Measurements from ENCODE around the gene MYEF2. TPM values are rescaled to one million over a fixed set of nuclear protein-coding genes. Genes with fewer than 3 reads are reported as not detected.

Gene MYEF2
- total and polyA plus RNA-seq, 2 of the 13 experiments (the other 11 are each of a cell fraction or from before 2014, with no cell fraction given) = 10.3 to 10.5 TPM

- Histone ChIP-seq H2AFZ (ENCODE audit: low read length) (peak overlapping the region; percentile 59), H3K4me1 (ENCODE audit: insufficient read depth, low read length) (no peaks in the 10 kb centered on the region; the same call in 1 of the 2 replicates), H3K27me3 (ENCODE audit: control insufficient read depth in 1 of 2, insufficient read depth in 2 of 2, low read length in 2 of 2) (no peaks in the 10 kb centered on the region), H3K4me3 (replicated peaks in 1 of 3; ENCODE audit: insufficient read depth in 1 of 3, low read depth in 2 of 3, low read length in 3 of 3) (no peak overlapping the region), H3K9me3 (ENCODE audit: low read length) (no peaks in the 10 kb centered on the region), H3K27ac (ENCODE audit: extremely low read length, insufficient read depth, low read length) (no peak overlapping the region), H3K9ac (ENCODE audit: insufficient read depth, low read depth, low read length) (no peak overlapping the region), H4K20me1 (ENCODE audit: insufficient read depth, low read length) (no peaks in the 10 kb centered on the region), H3K36me3 (replicated peaks in 1 of 2; ENCODE audit: control insufficient read depth in 1 of 2, insufficient read depth in 2 of 2, low read length in 2 of 2) (no peaks in the 10 kb centered on the region), H3K79me2 (ENCODE audit: insufficient read depth, low read length) (no peaks in the 10 kb centered on the region), H3K4me2 (ENCODE audit: low read depth, low read length) (no peak overlapping the region)
- WGBS (ENCODE audit: low lambda C conversion rate) = 4% methylated on average over 5 of the region's 5 CpGs
- peak; percentile 72 for ATAC-seq
- TF ChIP-seq JUNB (CRISPR knock-in tag; IDR thresholded peaks at IDR 0.05; ENCODE audit: borderline replicate concordance) = no peak
- intact Hi-C loops (cut with micrococcal nuclease; ENCODE audit: unreplicated experiment) (no loop called here), in situ Hi-C loops (cut with HindIII; ENCODE audit: extremely low pct_ligation_motif_present, low pct_unique_long_range_greater_than_20kb) (no loop called here)
- DNase-seq (ENCODE audit: low spot score) = peak; percentile 3
- FAIRE-seq = no peak
- BruUV-seq (replicated peaks) = no TSS peak
- ChIA-PET CTCF (ENCODE audit: low intra/inter-chr PET ratio, low total read pairs) (no interaction called here), POLR2A (no interaction called here)
Observed at GRCh38 chr15:48103647-48104046, 74.4 kb downstream of the MYEF2 start.

- Histone ChIP-seq H3K9ac (ENCODE audit: insufficient read depth, low read depth, low read length) (no peak overlapping the region), H3K9me3 (ENCODE audit: low read length) (no peaks in the 10 kb centered on the region), H3K27me3 (ENCODE audit: control insufficient read depth in 1 of 2, insufficient read depth in 2 of 2, low read length in 2 of 2) (no peaks in the 10 kb centered on the region), H3K36me3 (replicated peaks in 1 of 2; ENCODE audit: control insufficient read depth in 1 of 2, insufficient read depth in 2 of 2, low read length in 2 of 2) (no peaks in the 10 kb centered on the region), H3K4me2 (ENCODE audit: low read depth, low read length) (no peak overlapping the region), H3K4me1 (ENCODE audit: insufficient read depth, low read length) (no peaks in the 10 kb centered on the region; the same call in 1 of the 2 replicates), H4K20me1 (ENCODE audit: insufficient read depth, low read length) (no peaks in the 10 kb centered on the region), H3K27ac (ENCODE audit: extremely low read length, insufficient read depth, low read length) (no peak overlapping the region), H3K79me2 (ENCODE audit: insufficient read depth, low read length) (no peaks in the 10 kb centered on the region), H2AFZ (ENCODE audit: low read length) (no peak overlapping the region), H3K4me3 (replicated peaks in 1 of 3; ENCODE audit: insufficient read depth in 1 of 3, low read depth in 2 of 3, low read length in 3 of 3) (no peak overlapping the region)
- intact Hi-C loops (cut with micrococcal nuclease; ENCODE audit: unreplicated experiment) (no loop called here), in situ Hi-C loops (cut with HindIII; ENCODE audit: extremely low pct_ligation_motif_present, low pct_unique_long_range_greater_than_20kb) (no loop called here)
- ChIA-PET CTCF (ENCODE audit: low intra/inter-chr PET ratio, low total read pairs) (no interaction called here), POLR2A (no interaction called here)
- no peak for DNase-seq (ENCODE audit: low spot score)
- FAIRE-seq = no peak
- no TSS peak for BruUV-seq (replicated peaks)
- no peak for ATAC-seq
- TF ChIP-seq MXD3 (CRISPR knock-in tag; IDR thresholded peaks at IDR 0.05) (no peak), STAT6 (CRISPR knock-in tag; IDR thresholded peaks at IDR 0.05; ENCODE audit: borderline replicate concordance) (no peak), ZNF713 (CRISPR knock-in tag; IDR thresholded peaks at IDR 0.05) (no peak)
- 1% methylated on average over 6 of the region's 6 CpGs for WGBS (ENCODE audit: low lambda C conversion rate)
Observed at GRCh38 chr15:48102167-48102566, 75.9 kb downstream of the MYEF2 start.
